GM21381 (cell line): Measurements from ENCODE around the gene AHNAK2.
"Not testable (repeated sequence)": the region's sequence is repeated elsewhere in the genome, so short reads cannot be mapped to it uniquely, and the experiment has no call there.

ENCODE experiments used
- ATAC-seq: cut with Tn5 transposase; IDR thresholded peaks from one replicate; pipeline ENCODE4 v1.9.1; 2021; ENCODE audit warnings: mild to moderate bottlenecking, moderate library complexity; ENCODE audit not compliant: unreplicated experiment

Gene AHNAK2

GRCh38 chr14:104977681-104978653 lies at the start of gene AHNAK2:
AHNAK2 (minus strand) TSS chr14:104978374; CDS start chr14:104978237, 137 bp downstream.
- no peak for ATAC-seq

- not testable (repeated sequence) for ATAC-seq
Observed at GRCh38 chr14:105027718-105028117, 49.5 kb upstream of the AHNAK2 start.

- ATAC-seq, result no peak
Observed at GRCh38 chr14:105026802-105027563, 48.8 kb upstream of the AHNAK2 start.

GRCh38 chr14:105026033-105026785 lies 48.0 kb upstream of the AHNAK2 start:
- ATAC-seq, result no peak

GRCh38 chr14:105025429-105025828 lies 47.3 kb upstream of the AHNAK2 start:
- ATAC-seq, result no peak

- ATAC-seq, result no peak
Observed at GRCh38 chr14:105023791-105024480, 45.8 kb upstream of the AHNAK2 start.

- ATAC-seq, result no peak
Observed at GRCh38 chr14:105023144-105023543, 45.0 kb upstream of the AHNAK2 start.

- no peak for ATAC-seq
Observed at GRCh38 chr14:105022276-105022670, 44.1 kb upstream of the AHNAK2 start.

GRCh38 chr14:105021656-105022275 lies 43.6 kb upstream of the AHNAK2 start:
- no peak for ATAC-seq

GRCh38 chr14:105020815-105021655 lies 42.9 kb upstream of the AHNAK2 start, which contains the start of gene CDCA4:
CDCA4 (minus strand) TSS chr14:105021083; CDS start chr14:105011929, 9,154 bp downstream.
- peak; percentile 74 for ATAC-seq

- ATAC-seq, result peak; percentile 9
Observed at GRCh38 chr14:105019861-105020814, 42.0 kb upstream of the AHNAK2 start.

- no peak for ATAC-seq
Observed at GRCh38 chr14:105018414-105018813, 40.2 kb upstream of the AHNAK2 start.

- ATAC-seq, result no peak
Observed at GRCh38 chr14:105015905-105016304, 37.7 kb upstream of the AHNAK2 start.

GRCh38 chr14:105015242-105015641 lies 37.1 kb upstream of the AHNAK2 start:
- no peak for ATAC-seq

GRCh38 chr14:105014631-105015030 lies 36.5 kb upstream of the AHNAK2 start:
- ATAC-seq, result no peak

GRCh38 chr14:105014032-105014431 lies 35.9 kb upstream of the AHNAK2 start:
- no peak for ATAC-seq

- no peak for ATAC-seq
Observed at GRCh38 chr14:105013150-105013785, 35.1 kb upstream of the AHNAK2 start.
